HG03558 (cell line): ENCODE results near the gene IGFL3.
"Not testable (repeated sequence)": the region's sequence is repeated elsewhere in the genome, so short reads cannot be mapped to it uniquely, and the experiment has no call there.

ENCODE experiments used
- ATAC-seq: cut with Tn5 transposase; IDR thresholded peaks from one replicate; pipeline ENCODE4 v1.9.1; 2021; ENCODE audit warnings: moderate number of reproducible peaks; ENCODE audit not compliant: unreplicated experiment; ENCODE audit errors: extremely low read depth

IGFL3 gene

DNA sequence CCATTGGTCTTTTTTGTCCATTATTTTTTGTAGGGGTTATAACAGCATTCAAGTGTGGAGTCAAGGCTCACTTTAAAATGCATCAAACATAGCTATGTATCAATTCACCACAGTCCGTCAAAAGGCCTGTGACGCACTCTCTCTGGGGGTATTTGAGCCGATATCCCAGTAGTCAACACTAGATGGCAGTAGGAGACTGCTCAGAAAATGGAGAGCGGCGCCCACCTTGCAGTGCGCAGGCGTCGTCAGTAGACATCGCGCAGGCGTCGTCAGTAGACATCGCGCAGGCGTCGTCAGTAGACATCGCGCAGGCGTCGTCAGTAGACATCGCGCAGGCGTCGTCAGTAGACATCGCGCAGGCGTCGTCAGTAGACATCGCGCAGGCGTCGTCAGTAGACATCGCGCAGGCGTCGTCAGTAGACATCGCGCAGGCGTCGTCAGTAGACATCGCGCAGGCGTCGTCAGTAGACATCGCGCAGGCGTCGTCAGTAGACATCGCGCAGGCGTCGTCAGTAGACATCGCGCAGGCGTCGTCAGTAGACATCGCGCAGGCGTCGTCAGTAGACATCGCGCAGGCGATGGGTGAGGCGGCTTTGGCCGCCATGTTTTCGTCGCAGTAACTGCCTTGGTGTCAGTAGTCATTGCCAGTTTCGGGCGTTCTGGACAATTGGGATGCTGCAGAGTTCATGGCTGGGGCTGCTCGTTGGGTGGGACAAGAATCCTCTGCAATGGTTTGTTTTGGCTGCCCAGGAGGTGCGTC lies 45.7 kb downstream of the IGFL3 start:
- ATAC-seq = not testable (repeated sequence)

DNA sequence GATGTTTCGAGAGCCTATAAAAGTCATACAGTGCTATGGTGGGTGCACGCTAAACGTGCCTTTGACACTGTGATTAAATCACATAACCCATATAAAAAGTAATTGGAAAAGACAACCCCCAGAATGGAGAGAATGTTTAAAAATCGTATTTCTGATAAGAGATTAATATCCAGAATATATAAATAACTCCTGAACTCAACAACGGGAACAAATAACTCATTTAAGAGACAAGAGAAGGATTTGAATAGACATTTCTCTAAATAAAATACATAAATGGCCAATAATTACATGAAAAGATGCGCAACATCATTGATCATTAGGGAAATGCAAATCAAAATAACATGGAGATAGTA lies 46.7 kb downstream of the IGFL3 start:
- no peak for ATAC-seq

DNA sequence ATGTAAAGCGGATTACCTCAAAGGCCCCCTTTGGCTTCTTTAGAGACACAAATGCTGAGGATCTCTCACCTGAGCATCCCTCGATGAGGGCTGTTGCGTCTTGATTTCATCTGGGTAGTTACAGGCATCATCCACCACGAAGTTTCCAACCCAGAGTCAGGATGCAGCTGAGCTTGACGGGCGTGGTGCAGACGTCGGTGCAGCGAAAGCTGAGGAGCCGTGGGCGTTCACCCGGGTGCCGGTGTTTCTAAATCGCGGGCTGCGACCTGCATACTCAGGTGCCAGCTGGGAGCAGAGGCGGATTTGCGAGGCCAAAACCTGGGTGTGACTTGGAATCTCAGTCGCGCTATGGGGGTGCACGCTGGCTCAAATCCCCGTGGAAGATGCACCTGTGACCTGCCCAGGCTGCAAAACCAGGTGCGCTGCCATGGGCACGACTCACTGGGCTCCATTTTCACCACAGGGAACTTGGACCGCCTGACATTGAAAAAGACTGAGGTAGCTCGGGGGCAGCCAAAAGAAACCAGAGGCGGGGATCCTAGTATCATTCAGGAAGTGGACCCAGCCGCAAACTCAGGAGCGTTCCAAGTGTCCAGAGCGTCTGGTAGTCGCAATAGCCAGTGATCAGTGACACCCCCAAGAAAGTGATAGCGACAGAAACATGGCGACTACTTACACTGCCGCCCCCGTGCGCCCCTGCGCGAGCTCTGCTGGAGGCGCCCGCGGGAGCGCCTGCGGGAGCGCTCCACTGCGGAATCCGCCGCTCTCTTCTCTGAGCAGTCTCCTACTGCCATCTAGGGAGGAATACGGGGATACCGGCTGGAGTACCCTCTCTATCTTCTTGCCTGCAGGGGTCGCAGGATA lies 47.3 kb downstream of the IGFL3 start:
- ATAC-seq = no peak

DNA sequence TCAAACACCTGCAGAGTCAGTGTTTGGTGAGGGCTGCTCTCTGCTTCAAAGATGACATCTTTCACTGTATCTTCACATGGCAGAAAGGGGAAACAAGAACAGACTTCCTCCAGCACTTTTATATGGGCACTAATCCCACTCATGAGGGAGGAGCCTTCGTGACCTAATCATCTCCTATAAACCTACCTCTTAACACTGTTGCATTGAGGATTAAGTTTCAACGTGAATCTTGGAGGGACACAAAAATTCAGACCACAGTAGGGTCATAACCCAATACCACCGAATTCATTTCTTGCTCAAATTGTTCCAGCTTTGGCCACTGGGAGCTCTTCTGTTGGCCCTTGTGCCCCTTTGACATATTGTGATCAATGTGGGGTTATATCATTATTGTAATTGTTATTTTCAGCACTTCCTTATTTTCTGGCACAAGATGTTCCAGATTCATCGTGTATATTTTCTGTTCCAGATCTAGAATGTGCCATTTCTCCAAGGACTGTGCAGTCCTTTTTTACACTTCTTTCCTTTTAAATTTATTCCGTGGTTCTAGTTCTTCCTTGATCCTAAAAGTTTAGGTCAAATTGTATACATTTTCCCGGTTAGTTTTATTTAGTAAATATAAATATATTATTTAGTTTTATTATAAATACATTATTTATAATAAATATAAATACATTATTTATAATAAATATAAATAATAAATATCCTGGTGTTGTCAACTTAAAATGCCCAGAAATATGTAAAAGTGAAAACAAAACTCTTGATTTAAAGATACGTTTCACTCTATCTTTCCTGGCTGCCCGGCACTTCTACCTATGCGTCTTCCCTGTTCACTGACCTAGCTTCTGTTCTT lies 48.2 kb downstream of the IGFL3 start:
- no peak for ATAC-seq

DNA sequence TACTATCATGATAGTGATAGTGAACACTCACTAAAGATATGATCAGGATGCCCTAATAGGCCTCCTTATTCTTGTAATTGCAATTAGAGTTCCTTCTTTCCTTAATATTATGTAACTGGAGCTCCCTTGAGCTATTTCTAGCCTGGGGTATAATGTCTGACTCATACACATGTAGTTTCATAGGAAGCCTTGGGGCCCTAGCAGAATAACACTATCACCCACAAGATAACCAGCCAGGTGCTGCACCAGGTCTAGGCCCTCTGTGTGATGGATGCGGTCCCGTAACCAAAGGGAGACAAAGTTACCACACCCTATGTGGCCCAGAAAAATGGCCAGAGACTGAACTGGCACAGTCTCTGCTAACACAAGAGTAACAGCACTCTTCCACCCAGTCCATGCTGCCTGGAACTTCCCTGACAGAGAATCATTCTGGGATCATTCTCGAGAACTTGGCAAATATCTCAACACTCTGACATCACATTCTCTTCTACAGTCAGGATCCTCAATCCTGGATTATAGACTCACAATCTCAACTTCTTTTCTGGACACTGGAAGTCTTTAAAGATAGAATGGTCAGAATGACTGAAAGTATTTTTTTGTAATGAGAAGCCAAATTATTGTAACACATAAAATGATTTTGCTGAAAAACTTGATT lies 51.1 kb downstream of the IGFL3 start:
- ATAC-seq = no peak
